PC-3 (cell line): ENCODE results near the gene KIF15. TPM values are rescaled to one million over a fixed set of nuclear protein-coding genes. Genes with fewer than 3 reads are reported as not detected.

ENCODE experiments used
- ATAC-seq: fragments of 200-7000 bp; cut with Tn5 transposase; 2 replicates; pipeline ENCODE4 v1.9.1; 2020; ENCODE audit warnings: mild to moderate bottlenecking, moderate library complexity
- BruUV-seq: library from RNA; stranded (reverse); fragments of 400-500 nt; replicated peaks from 2 replicates; lab custom pipeline; 2021; lab: Mats Ljungman, UMichigan
- CTCF ChIA-PET: fragments of 300-600 bp; sonication (Branson Sonifier 250); formaldehyde crosslinking; loops from one replicate; lab custom pipeline; 2022; ENCODE audit warnings: antibody characterized with exemption; lab: Charles Lee
- POLR2A ChIA-PET: fragments of 300-600 bp; sonication (Branson Sonifier 250); formaldehyde crosslinking; loops from one replicate; lab custom pipeline; 2022; ENCODE audit warnings: antibody characterized with exemption; ENCODE audit not compliant: unreplicated experiment; lab: Charles Lee
- DNase-seq: peaks from one replicate; pipeline ENCODE4 v3.0.0-alpha.2; 2015
- H2AFZ ChIP-seq: fragments of 300-600 bp; sonication (generic); 2 replicates; pipeline ENCODE4 v1.6.0; 2016; ENCODE audit warnings: antibody characterized with exemption, low read length
- H3F3A ChIP-seq: fragments of 300-600 bp; sonication (generic); one replicate; pipeline ENCODE4 v1.6.0; 2017; ENCODE audit warnings: antibody characterized with exemption, low read length, control low read depth, mild to moderate bottlenecking; ENCODE audit not compliant: unreplicated experiment
- H3K27ac ChIP-seq: fragments of 300-600 bp; sonication (generic); 2 replicates; pipeline ENCODE4 v1.5.1; 2016; ENCODE audit warnings: mild to moderate bottlenecking, low read length
- H3K27me3 ChIP-seq: fragments of 300-600 bp; sonication (generic); 2 replicates; pipeline ENCODE4 v1.6.1; 2016; ENCODE audit warnings: low read length, mixed read lengths
- H3K36me3 ChIP-seq: fragments of 300-600 bp; sonication (generic); 2 replicates; pipeline ENCODE4 v1.6.1; 2016; ENCODE audit warnings: low read depth, mixed run types, low read length, mixed read lengths
- H3K4me1 ChIP-seq: fragments of 300-600 bp; sonication (generic); 2 replicates; pipeline ENCODE4 v1.5.1; 2016; ENCODE audit warnings: low read length; ENCODE audit not compliant: insufficient read depth
- H3K4me2 ChIP-seq: fragments of 300-600 bp; sonication (generic); 2 replicates; pipeline ENCODE4 v1.6.0; 2016; ENCODE audit warnings: low read length
- H3K4me3 ChIP-seq: fragments of 300-600 bp; sonication (generic); 2 replicates; pipeline ENCODE4 v1.5.1; 2016; ENCODE audit warnings: mild to moderate bottlenecking, low read length, mixed read lengths
- H3K79me2 ChIP-seq: fragments of 300-600 bp; sonication (generic); 2 replicates; pipeline ENCODE4 v1.6.1; 2017; ENCODE audit warnings: low read length, mixed read lengths
- H3K9ac ChIP-seq: fragments of 300-600 bp; sonication (generic); 2 replicates; pipeline ENCODE4 v1.6.0; 2016; ENCODE audit warnings: mild to moderate bottlenecking, low read length
- H3K9me2 ChIP-seq: fragments of 300-600 bp; sonication (generic); replicated peaks from 2 replicates; pipeline ENCODE4 v1.6.1; 2016; ENCODE audit warnings: mixed run types, low read length, mixed read lengths
- H3K9me3 ChIP-seq: fragments of 300-600 bp; sonication (generic); 2 replicates; pipeline ENCODE4 v1.6.1; 2016; ENCODE audit warnings: low read length, mixed read lengths
- H4K20me1 ChIP-seq: fragments of 300-600 bp; sonication (generic); 2 replicates; pipeline ENCODE4 v1.6.1; 2016; ENCODE audit warnings: low read length, mixed read lengths
- EZH2 ChIP-seq: fragments of 300-600 bp; sonication (generic); IDR thresholded peaks from one replicate; pipeline ENCODE4 v1.6.1; 2017; ENCODE audit warnings: antibody characterized with exemption, mild to moderate bottlenecking, low read length; ENCODE audit not compliant: unreplicated experiment
- EZH2phosphoT487 ChIP-seq: fragments of 300-600 bp; sonication (generic); IDR thresholded peaks from 2 replicates; pipeline ENCODE4 v1.6.1; 2018; ENCODE audit warnings: mild to moderate bottlenecking, antibody characterized with exemption, low read length, borderline replicate concordance
- intact Hi-C: fragments of 100-400 bp; cut with micrococcal nuclease; formaldehyde crosslinking; loops from 2 replicates; pipeline ENCODE4 v1.9.0; 2023
- total RNA-seq: library from RNA; depleted of rRNA; stranded (reverse); fragments of >200 nt; gene quantifications from 2 replicates; pipeline ENCODE4 v1.2.3, GENCODE V29; 2014
- TF ChIP-seq, protein P1 (sequence below): fragments of 300-600 bp; sonication (generic); conservative IDR thresholded peaks from 2 replicates; pipeline ENCODE4 v1.5.1; 2017; ENCODE audit warnings: antibody characterized with exemption, low read depth, mild to moderate bottlenecking, low read length

KIF15 gene
- total RNA-seq, 1 experiment from 2014 or later, result 19.1 TPM

DNA sequence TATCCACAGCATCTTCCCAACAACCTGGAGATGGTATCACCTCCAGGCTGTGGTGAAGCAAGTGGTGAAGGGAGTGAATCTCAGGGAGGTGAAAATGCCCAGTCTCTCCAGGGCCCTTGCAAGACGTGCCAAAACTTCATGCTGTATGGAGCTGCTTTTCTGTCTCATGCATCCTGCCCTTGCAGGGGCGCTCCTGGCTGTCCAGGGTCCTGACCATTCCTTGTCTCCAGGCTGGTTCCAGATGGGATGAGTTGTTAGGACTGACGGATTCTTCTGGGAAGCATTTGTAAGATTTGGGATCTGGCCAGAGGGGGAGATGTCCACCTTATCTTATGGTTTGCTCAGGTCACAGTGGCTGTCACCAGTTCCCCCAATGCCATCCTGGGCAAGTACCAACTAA is 128.7 kb downstream of the KIF15 start:
- TF ChIP-seq, protein P1, sequence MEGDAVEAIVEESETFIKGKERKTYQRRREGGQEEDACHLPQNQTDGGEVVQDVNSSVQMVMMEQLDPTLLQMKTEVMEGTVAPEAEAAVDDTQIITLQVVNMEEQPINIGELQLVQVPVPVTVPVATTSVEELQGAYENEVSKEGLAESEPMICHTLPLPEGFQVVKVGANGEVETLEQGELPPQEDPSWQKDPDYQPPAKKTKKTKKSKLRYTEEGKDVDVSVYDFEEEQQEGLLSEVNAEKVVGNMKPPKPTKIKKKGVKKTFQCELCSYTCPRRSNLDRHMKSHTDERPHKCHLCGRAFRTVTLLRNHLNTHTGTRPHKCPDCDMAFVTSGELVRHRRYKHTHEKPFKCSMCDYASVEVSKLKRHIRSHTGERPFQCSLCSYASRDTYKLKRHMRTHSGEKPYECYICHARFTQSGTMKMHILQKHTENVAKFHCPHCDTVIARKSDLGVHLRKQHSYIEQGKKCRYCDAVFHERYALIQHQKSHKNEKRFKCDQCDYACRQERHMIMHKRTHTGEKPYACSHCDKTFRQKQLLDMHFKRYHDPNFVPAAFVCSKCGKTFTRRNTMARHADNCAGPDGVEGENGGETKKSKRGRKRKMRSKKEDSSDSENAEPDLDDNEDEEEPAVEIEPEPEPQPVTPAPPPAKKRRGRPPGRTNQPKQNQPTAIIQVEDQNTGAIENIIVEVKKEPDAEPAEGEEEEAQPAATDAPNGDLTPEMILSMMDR, result no peak
- TF ChIP-seq EZH2phosphoT487, result no peak
- Histone ChIP-seq H3K4me2 (no peak overlapping the region), H3K9me3 (no peaks in the 10 kb centered on the region), H4K20me1 (no peaks in the 10 kb centered on the region), H3K4me3 (no peak overlapping the region), H2AFZ (no peak overlapping the region), H3K36me3 (no peaks in the 10 kb centered on the region), H3K27me3 (no peaks in the 10 kb centered on the region), H3K79me2 (no peaks in the 10 kb centered on the region), H3K9ac (no peak overlapping the region), H3K27ac (no peak overlapping the region), H3K9me2 (no peaks in the 10 kb centered on the region), H3F3A (no peaks in the 10 kb centered on the region), H3K4me1 (peaks cover 35% of the 10 kb centered on the region)
- intact Hi-C loops, result no loop called here
- POLR2A ChIA-PET, result no interaction called here
- CTCF ChIA-PET, result no interaction called here
- no peak for ATAC-seq
- BruUV-seq, result no TSS peak
- DNase-seq, result no peak

DNA sequence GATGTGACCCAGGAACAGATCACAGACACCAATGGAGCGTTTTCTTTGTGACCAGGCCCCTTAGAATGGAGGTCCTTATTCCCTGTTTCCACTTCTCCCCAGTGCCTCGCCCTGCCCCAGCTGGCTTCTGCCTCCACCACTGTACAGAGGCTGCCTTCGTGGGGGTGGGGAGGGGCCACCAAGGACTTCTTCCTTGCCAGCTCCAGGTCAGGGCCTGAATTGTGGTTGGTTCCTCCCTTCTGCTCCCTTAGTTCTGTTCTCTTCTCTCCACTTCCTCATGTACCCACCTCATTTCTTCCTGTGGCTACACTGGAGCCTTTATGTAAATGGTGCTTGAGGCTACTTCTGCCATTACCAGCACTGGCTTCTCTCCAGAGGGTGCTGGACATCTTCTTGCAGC is 129.3 kb downstream of the KIF15 start:
- DNase-seq, result no peak
- ChIA-PET CTCF (no interaction called here), POLR2A (no interaction called here)
- no peaks in the 10 kb centered on the region for H3K9me2 ChIP-seq
- H3K27ac ChIP-seq, result no peak overlapping the region
- intact Hi-C loops, result no loop called here
- ATAC-seq, result no peak
- H3K79me2 ChIP-seq, result no peaks in the 10 kb centered on the region
- H3K36me3 ChIP-seq, result no peaks in the 10 kb centered on the region
- H4K20me1 ChIP-seq, result no peaks in the 10 kb centered on the region
- no peak overlapping the region for H3K4me2 ChIP-seq
- no peaks in the 10 kb centered on the region for H3K9me3 ChIP-seq
- no TSS peak for BruUV-seq
- H3K27me3 ChIP-seq, result no peaks in the 10 kb centered on the region
- H3K4me1 ChIP-seq, result peaks cover 31% of the 10 kb centered on the region
- TF ChIP-seq, protein P1, result no peak
- TF ChIP-seq EZH2phosphoT487, result no peak
- TF ChIP-seq EZH2, result no peak
- no peaks in the 10 kb centered on the region for H3F3A ChIP-seq
- H2AFZ ChIP-seq, result no peak overlapping the region
- no peak overlapping the region for H3K9ac ChIP-seq
- no peak overlapping the region for H3K4me3 ChIP-seq

DNA sequence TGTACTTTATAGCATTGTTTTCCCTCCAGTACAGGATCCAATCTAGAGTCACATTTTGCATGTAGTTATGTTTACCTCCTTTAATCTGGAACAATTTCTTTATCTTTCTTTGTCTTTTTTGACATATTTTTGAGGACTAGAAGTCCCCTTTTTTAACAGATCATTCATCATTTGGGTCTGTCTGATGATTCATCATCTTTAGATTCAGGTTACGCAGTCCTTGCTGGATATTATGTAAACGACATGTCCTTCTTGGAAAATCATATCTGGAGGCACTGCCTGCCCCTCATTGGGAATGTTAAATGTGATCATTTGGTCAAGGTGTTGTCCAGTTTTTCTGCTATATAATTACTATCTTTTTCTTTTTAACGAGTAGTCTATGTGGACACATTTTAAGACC is 131.1 kb downstream of the KIF15 start:
- no TSS peak for BruUV-seq
- Histone ChIP-seq H3K4me2 (peak overlapping the region; percentile 5), H3K27ac (peak overlapping the region; percentile 68), H3K9me2 (no peaks in the 10 kb centered on the region), H2AFZ (no peak overlapping the region), H4K20me1 (no peaks in the 10 kb centered on the region), H3K36me3 (no peaks in the 10 kb centered on the region), H3K4me3 (no peak overlapping the region), H3F3A (no peaks in the 10 kb centered on the region), H3K9ac (no peak overlapping the region), H3K4me1 (peaks cover 13% of the 10 kb centered on the region), H3K9me3 (no peaks in the 10 kb centered on the region), H3K27me3 (no peaks in the 10 kb centered on the region), H3K79me2 (no peaks in the 10 kb centered on the region)
- POLR2A ChIA-PET, result no interaction called here
- TF ChIP-seq, protein P1, result no peak
- TF ChIP-seq EZH2phosphoT487 (no peak), EZH2 (no peak)
- DNase-seq, result peak; percentile 39
- CTCF ChIA-PET, result interaction anchor here (0.6 kb wide), 1 partner anchor 16 kb away, joined by 4 read pairs; no protein-coding TSS in a partner anchor
- peak; percentile 45 for ATAC-seq
- intact Hi-C loops, result no loop called here
